Activated T-helper 2 cell treated with anti-CD3 and anti-CD28 coated beads, Interferon-gamma antibody, Interleukin-2, Interleukin-4, amounts not matched to agents 10 μg/mL and 5 μg/mL and 100 μg/mL, durations not matched to agents 14 hours and 24 hours and 36 hours (primary cell): ENCODE results near the gene TAF10. TPM values are rescaled to one million over a fixed set of nuclear protein-coding genes. Genes with fewer than 3 reads are reported as not detected.

Source experiments
- DNase-seq: peaks from one replicate; pipeline ENCODE4 v3.0.0; 2021; ENCODE audit warnings: low spot score
- H3K27ac Mint-ChIP-seq: one replicate; pipeline ENCODE4 v1.8.0; 2021; ENCODE audit warnings: mixed read lengths
- H3K27me3 Mint-ChIP-seq: one replicate; pipeline ENCODE4 v1.8.0; 2021; ENCODE audit warnings: low read depth, mixed read lengths
- H3K36me3 Mint-ChIP-seq: one replicate; pipeline ENCODE4 v1.8.0; 2021; ENCODE audit warnings: low read depth, mixed read lengths
- H3K4me1 Mint-ChIP-seq: one replicate; pipeline ENCODE4 v1.8.0; 2021; ENCODE audit warnings: low read depth, mixed read lengths
- H3K4me3 Mint-ChIP-seq: one replicate; pipeline ENCODE4 v1.8.0; 2021; ENCODE audit warnings: low read depth, mild to moderate bottlenecking, moderate library complexity, mixed read lengths
- H3K9me3 Mint-ChIP-seq: one replicate; pipeline ENCODE4 v1.8.0; 2021; ENCODE audit warnings: mixed read lengths
- intact Hi-C: fragments of 100-400 bp; cut with micrococcal nuclease; formaldehyde crosslinking; loops from one replicate; pipeline ENCODE4 v1.15.1; 2023
- total RNA-seq: library from RNA; stranded (reverse); gene quantifications from 2 replicates; pipeline ENCODE4 v1.2.3, GENCODE V29; 2022

Gene TAF10
- total RNA-seq, 1 donor from 2014 or later, result 134 TPM

DNA sequence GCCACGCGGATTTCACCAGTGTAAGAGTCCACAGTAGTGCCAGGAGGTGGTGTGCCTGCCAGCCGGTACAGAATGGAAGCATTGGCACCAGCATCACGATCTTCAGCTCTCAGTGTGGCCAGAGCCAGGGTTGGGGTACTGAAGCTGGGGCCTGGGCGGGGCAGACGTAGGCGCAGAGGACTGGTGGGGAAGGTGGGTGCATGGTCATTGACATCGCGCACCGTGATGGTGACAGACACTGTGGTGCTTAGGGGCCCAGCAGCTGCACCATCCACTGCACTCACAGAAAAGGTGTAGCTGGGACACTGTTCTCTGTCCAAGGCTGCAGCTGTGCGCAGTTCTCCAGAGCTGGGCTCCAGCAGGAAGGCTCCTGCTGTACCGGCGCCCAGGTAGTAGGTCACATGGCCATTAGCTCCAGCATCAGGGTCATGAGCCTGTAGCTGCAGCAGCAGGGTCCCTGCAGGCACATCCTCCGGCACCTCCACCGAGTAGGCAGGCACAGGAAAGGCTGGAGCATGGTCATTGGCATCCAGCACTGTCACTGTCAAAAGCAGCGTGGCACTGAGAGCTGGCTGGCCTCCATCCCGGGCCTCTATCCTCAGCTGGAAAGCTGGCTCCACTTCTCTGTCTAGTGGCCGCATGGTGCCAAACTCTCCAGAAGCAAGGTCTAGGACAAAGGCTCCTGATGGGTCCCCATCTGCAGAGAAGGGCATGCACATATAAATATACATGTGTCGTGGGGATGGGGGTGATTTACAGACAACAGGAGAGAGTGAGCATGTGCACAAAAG lies 15.2 kb upstream of the TAF10 start:
- peak overlapping the region; percentile 54 for H3K4me3 Mint-ChIP-seq
- intact Hi-C loops, result no loop called here
- no peaks in the 10 kb centered on the region for H3K36me3 Mint-ChIP-seq
- peaks cover 13% of the 10 kb centered on the region for H3K4me1 Mint-ChIP-seq
- no peaks in the 10 kb centered on the region for H3K9me3 Mint-ChIP-seq
- no peaks in the 10 kb centered on the region for H3K27me3 Mint-ChIP-seq
- no peak for DNase-seq
- no peak overlapping the region for H3K27ac Mint-ChIP-seq

DNA sequence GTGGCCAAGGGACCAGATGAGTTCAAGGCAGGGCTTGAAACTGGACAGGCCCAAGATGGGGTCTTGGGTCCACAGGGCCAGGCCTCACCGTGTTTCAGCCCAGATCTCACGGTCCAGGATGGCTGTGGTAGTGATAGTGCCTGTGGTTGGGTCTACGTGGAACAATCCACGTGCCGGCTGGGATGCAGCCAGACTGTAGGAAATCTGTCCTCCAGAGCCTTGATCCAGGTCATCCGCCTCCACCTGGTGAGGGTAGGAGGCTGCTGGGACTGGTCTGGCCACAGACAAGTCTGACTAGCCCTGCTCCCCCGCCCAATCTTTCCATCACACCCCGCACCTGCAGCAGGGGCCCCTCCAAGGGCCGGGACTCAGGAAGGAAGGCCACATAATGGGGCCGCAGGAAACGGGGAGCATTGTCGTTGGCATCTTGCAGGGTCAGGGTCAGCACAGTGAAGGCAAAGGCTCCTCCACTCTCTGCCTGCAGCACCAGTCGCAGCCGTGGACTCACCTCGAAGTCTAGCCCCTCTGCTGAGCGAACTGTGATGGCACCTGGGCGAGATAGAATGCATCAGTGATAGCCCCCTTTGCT lies 13.9 kb upstream of the TAF10 start:
- no peaks in the 10 kb centered on the region for H3K36me3 Mint-ChIP-seq
- no peak overlapping the region for H3K27ac Mint-ChIP-seq
- peaks cover 13% of the 10 kb centered on the region for H3K4me1 Mint-ChIP-seq
- no peaks in the 10 kb centered on the region for H3K27me3 Mint-ChIP-seq
- intact Hi-C loops, result no loop called here
- H3K4me3 Mint-ChIP-seq, result no peak overlapping the region
- H3K9me3 Mint-ChIP-seq, result no peaks in the 10 kb centered on the region
- no peak for DNase-seq

DNA sequence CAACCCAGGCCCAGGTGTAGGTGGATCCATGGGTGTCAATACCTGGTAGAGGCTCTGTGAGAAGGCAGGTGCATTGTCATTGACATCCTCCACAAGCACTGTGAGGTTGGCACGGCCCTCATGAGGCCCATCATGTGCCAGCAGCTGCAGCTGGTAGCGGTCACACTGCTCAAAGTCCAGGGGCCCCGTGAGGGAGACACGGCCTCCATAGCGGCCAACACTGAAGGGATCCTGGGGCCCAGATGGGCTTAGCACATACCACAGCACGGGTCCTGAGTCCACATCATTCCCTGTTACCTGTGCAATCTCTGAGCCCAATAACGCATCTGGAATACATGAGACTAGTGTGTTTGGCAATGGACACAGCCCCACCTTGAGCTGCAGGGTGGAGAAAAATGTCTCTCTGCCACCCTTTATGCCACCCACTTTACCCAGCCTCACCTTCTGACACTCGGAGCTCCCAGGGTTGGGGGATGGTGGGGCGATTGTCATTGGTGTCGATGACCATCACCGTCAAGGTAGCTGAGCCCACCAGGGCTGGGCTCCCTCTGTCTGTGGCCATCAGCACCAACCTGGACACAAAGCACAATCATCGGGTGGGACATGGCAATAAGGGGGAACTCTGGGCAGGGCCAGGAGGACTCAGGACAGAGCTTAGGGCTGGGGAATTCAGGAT lies 13.3 kb upstream of the TAF10 start:
- H3K4me3 Mint-ChIP-seq, result no peak overlapping the region
- DNase-seq, result no peak
- no peak overlapping the region for H3K27ac Mint-ChIP-seq
- H3K36me3 Mint-ChIP-seq, result no peaks in the 10 kb centered on the region
- H3K9me3 Mint-ChIP-seq, result no peaks in the 10 kb centered on the region
- intact Hi-C loops, result no loop called here
- no peaks in the 10 kb centered on the region for H3K27me3 Mint-ChIP-seq
- peaks cover 13% of the 10 kb centered on the region for H3K4me1 Mint-ChIP-seq

DNA sequence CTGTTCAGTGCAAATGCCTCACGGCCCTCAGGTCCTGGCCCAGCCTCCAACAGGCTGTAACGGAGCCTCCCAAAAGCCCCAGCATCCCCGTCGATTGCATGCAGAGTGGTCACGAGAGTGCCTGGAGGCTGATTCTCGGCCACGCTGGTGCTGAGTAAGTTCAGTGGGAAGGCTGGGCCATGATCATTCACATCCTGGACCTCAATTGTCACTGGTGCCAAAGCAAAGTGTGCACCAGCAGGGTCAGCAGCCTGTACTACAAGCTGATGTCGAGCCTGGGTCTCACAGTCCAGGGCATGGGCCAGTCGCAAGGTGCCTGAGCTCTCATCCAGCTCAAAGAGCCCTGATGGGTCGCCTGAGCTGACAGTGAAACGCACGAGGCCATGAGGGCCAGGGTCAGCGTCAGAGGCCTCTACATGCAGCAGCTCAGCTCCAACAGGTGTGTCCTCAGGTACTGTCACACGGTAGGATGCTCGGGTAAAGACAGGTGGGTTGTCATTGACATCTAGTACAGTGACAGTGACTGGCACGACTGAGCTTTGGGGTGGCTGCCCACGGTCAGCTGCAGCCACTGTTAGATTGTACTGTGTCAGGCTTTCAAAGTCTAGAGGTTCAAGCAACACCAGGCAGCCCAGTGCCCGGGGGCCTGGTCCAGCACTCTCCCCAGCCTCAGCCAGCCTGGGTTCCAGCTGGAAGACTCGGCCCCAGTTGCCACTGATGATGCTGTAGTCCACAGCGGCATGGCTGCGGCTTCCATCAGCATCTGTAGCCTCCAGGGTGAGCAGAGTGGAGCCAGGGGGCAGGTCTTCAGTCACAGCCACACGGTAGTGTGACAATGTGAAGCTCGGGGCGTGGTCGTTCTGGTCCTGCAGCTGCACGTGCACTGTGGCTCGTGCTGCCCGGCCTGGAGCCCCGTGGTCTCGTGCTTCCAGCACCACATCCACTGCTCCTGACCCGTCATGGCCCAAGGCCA lies 11.7 kb upstream of the TAF10 start:
- H3K9me3 Mint-ChIP-seq, result no peaks in the 10 kb centered on the region
- H3K27me3 Mint-ChIP-seq, result no peaks in the 10 kb centered on the region
- H3K4me1 Mint-ChIP-seq, result peaks cover 13% of the 10 kb centered on the region
- no peak overlapping the region for H3K27ac Mint-ChIP-seq
- intact Hi-C loops, result no loop called here
- DNase-seq, result no peak
- no peaks in the 10 kb centered on the region for H3K36me3 Mint-ChIP-seq
- no peak overlapping the region for H3K4me3 Mint-ChIP-seq

DNA sequence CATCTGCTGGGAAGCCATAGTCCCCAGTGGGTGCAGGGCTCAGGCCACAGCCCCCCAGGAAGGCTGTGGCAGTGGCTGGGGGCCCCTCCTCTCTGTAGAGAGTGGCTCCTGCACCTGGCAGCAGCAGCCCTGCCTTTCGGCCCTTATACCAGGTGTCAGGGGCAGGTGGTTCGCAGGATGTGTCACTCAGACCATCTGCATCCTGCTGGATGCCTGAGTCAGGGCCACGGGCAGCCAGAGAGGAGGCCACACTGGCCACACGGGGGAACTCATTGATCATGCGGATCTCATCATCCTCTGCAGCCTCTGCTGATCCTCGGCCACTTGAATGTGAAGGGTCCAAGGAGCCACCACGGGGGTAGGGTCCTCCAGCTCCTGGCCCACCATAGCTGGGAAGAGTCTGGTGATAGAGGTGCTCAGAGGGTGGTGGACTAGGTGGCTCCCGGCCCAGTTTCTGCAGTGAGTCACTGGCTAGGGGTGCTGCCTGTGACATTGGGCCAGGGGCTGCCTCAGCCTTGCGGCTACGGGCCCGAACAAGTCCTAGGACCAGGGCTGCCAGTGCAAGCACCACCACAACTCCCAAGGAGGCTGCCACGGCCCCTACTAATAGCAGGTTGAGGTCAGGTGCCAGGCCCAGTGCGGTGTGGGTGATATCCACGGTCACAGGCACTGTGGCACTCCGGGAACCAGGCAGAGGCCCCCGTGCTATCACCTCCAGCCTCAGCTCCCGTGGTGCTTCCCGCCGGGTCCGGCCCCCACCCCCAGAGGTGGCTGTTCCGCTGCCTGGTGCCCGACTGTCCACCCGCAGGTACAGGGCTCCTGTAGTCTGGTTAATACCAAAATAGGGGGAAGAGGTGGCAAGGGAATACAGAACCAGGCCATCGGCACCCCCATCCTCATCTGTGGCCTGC lies 10.5 kb upstream of the TAF10 start:
- H3K27me3 Mint-ChIP-seq, result no peaks in the 10 kb centered on the region
- H3K4me3 Mint-ChIP-seq, result no peak overlapping the region
- DNase-seq, result no peak
- intact Hi-C loops, result no loop called here
- no peaks in the 10 kb centered on the region for H3K9me3 Mint-ChIP-seq
- no peak overlapping the region for H3K27ac Mint-ChIP-seq
- no peaks in the 10 kb centered on the region for H3K36me3 Mint-ChIP-seq
- peaks cover 7% of the 10 kb centered on the region for H3K4me1 Mint-ChIP-seq

DNA sequence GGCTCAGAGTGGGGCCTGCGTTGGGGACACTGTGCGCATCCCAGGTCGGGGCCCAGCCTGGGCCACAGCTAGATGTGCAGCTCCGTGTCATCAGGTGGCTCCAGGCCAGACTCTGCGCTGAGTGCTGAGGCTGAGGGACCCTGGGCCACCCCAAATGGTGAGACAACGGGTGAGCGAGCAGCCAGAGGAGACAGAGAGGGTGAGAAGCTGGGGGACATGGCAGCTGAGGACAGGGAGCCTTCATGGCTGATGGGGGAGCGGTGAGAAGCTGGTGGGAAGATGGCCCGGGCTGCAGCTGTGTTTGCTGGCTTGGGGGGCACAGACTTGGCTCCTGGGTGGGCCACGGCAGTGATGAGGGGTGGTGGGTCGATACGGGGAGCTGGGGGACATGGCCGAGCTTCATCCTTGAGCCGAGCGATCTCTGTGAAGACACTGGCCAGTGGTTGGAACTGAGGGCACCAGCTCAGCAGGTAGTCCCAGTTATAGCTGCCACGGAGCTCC lies 9.7 kb upstream of the TAF10 start:
- DNase-seq, result no peak
- H3K36me3 Mint-ChIP-seq, result no peaks in the 10 kb centered on the region
- no peaks in the 10 kb centered on the region for H3K27me3 Mint-ChIP-seq
- intact Hi-C loops, result no loop called here
- H3K4me1 Mint-ChIP-seq, result peaks cover 6% of the 10 kb centered on the region
- no peaks in the 10 kb centered on the region for H3K9me3 Mint-ChIP-seq
- no peak overlapping the region for H3K27ac Mint-ChIP-seq
- no peak overlapping the region for H3K4me3 Mint-ChIP-seq

DNA sequence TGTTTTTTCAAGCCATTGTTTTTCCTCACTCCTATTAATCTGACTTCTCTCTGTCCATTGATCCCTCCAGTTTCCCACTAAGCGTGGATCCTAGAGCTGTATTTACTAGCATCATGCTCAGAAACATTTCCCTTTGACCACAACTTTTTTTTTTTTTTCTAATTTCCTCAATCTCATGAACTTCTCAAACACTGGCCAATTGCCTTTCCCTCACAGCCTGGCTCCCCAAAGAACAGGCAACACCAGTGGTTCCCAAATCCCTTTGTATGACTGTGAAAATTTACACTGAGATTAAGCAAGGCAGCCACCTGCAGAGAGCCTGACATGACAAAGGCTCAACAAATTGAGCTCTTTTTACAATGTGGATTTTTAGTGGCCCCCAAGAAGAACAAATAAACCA lies 8.6 kb upstream of the TAF10 start:
- intact Hi-C loops, result no loop called here
- DNase-seq, result no peak
- Mint-ChIP-seq H3K27ac (no peak overlapping the region), H3K4me1 (peaks cover 6% of the 10 kb centered on the region), H3K27me3 (no peaks in the 10 kb centered on the region), H3K9me3 (no peaks in the 10 kb centered on the region), H3K36me3 (peaks cover 8% of the 10 kb centered on the region), H3K4me3 (no peak overlapping the region)

DNA sequence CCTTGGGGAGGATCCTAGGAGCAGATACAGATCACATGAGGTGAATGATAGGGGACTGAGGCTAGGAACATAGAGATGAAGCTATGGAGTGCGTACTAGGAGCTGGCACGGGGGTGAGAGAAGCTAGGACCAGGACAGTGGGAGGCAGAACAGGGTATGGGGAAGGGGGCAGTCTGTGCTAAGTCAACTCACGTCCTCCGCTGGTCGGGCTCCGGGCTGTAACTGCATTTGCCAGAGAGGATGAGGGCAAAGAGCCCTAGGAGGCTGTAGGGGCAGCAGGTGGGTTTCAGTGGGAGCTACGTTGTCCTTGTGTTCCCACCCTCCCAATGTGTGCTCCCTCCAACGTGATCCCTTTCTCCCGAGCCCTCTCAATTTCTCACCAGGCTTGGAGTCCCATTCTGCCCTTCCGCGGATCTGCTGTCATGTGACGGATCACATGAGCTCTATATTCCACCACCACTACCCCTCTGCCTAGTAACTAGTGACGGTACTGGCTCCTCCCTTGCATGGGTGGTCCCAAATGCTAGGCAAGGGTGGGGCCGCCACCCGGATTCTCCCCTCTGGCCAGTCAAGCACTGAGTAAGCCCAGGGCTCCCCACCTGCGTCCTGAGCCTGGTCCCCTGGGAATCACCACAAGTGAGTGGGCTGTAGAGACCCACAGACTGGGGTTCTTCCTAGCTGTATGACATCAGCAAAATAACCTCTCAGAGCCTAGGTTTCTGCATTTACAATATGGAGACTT lies 7.2 kb upstream of the TAF10 start, which contains the start of gene TPP1:
Gene TPP1, minus strand, starts transcription at position 419 of the 742 bp plus-strand sequence. Its CDS starts 22 bp downstream, at position 397.
- H3K36me3 Mint-ChIP-seq, result peaks cover 18% of the 10 kb centered on the region
- intact Hi-C loops, result loop anchor here (1.0 to 10.0 kb wide), 4 partner anchors 14 to 384 kb away; partner anchors contain the start of genes APBB1, CNGA4, FHIP1B and MRPL17
- H3K27ac Mint-ChIP-seq, result no peak within 1 kb of the TSS
- peak; percentile 87 for DNase-seq
- no peak within 1 kb of the TSS for H3K4me3 Mint-ChIP-seq
- no peaks in the 10 kb centered on the region for H3K27me3 Mint-ChIP-seq
- H3K9me3 Mint-ChIP-seq, result no peaks in the 10 kb centered on the region
- peaks cover 6% of the 10 kb centered on the region for H3K4me1 Mint-ChIP-seq

DNA sequence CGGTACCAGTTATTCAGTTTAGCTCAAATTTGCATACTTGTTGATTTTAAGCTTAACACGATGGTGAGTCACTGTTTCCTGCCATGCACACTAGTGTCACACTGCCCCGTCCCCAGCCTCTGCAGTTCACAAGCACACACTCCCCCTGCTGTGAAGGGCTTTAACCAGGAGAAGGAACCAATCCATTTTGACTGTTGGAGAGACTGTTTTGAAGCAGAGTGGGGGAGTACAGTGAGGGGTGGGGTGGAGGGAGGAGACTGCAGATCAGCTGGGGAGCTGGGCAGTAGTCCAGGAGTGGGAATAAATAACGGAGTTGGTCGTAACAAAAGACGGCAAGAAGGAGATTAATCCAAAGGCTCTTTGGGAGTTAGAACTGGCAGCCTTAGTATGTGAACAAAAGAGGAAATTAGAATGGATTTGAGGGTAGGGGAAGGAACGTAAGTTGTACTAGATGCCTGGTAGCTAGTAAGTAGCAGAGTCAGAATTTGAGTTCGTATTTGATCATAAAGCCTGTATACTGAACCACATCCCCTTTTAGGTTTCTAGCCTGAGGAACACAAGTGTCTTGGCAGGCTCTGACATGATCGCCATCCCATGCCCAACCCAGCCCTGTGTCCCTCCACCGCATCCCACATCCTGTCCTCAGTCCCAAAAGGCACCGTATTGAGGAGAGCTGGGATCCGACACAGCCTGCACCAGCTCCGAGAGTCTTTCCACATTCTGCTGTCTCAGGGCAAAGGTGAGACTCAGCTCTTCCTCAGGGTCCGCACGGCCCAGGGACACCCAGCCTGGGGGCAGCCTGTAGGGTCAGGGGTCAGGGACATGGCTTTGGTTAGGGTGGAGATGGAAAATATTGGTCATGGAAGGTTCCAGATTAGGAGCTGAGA lies 6.3 kb upstream of the TAF10 start:
- Mint-ChIP-seq H3K4me1 (peaks cover 6% of the 10 kb centered on the region), H3K36me3 (peaks cover 18% of the 10 kb centered on the region), H3K9me3 (no peaks in the 10 kb centered on the region), H3K27ac (no peak overlapping the region), H3K4me3 (no peak overlapping the region), H3K27me3 (no peaks in the 10 kb centered on the region)
- peak; percentile 50 for DNase-seq
- intact Hi-C loops, result loop anchor here (1.0 to 10.0 kb wide), 4 partner anchors 14 to 384 kb away; partner anchors contain the start of genes APBB1, CNGA4, FHIP1B and MRPL17

DNA sequence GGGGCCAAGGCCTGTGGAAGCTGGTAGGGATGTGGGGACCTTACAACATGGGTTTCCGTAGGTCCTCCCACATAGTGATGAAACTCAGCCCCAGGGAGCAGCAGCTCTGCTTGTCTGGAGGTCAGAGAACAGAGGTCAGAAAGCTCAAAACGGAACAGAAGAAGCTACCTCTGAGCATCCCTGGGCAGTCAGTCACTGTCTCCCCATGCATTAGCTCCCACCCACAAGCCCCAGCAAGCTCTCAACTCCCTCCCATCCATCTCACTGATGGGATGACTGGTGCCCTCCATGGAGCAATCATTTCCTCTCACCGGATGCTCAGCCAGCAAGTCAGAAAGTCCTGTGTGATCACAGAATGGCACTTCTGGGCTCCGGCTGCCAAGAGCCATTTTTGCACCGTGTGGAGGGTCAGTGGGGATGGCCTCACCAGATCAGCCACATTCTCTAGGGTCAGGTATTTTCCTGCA lies 5.3 kb upstream of the TAF10 start:
- peaks cover 6% of the 10 kb centered on the region for H3K4me1 Mint-ChIP-seq
- H3K27ac Mint-ChIP-seq, result peak overlapping the region; percentile 17
- intact Hi-C loops, result loop anchor here (10.0 kb wide), 2 partner anchors 203 to 383 kb away; partner anchors contain the start of genes APBB1, CNGA4 and FHIP1B
- no peaks in the 10 kb centered on the region for H3K27me3 Mint-ChIP-seq
- DNase-seq, result no peak
- no peaks in the 10 kb centered on the region for H3K9me3 Mint-ChIP-seq
- peak overlapping the region; percentile 28 for H3K4me3 Mint-ChIP-seq
- H3K36me3 Mint-ChIP-seq, result peaks cover 18% of the 10 kb centered on the region
